ENCODE data around the gene MGLL.

The MGLL gene

DNA sequence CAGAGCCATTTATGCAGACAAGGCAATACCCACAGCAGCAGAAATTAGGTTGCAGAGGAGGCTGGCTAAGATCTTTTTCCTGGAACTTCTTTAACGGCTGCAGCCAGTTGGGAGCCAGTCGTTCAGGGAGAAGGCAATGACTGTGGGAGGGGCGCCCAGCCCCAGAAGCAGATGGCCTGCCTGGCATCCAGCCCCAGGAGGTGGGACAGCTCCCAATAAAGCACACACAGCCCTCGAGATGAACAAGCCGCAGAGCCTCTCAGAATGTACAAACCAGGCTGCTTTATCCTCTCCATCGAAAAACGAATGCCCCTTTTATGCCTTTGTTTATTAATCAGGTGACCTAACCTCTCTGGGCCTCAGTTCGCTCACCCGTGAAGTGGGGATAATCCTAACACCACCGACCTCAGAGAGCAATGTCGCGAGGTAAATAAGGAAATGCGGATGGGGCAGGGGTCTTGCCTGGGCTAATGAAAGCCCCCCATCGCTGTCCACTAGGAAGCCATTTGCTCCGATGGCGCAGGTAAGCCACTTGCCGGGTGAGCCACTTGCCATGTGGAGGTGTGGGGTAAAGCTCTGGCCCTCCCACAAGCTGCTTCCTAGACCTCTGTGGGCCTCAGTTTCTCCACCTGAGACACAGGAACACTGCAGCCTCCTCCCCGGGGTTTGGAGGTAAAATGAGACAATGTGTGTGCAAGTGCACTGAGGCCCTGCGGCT, 35.8 kb downstream of the MGLL start:
- H3K4me1 ChIP-seq = peaks cover 35 to 59% (median 51%) of the 10 kb centered on the region in 10 experiments
- no peak overlapping the region for H3K27ac ChIP-seq
- no peak overlapping the region for H3K4me3 ChIP-seq
- no peak for TF ChIP-seq Cebpa-rat (IDR thresholded peaks at IDR 0.05)
- H3K9me3 ChIP-seq (replicated peaks in 1 of 11) = no peaks in the 10 kb centered on the region
- H3K9ac ChIP-seq = no peak overlapping the region
- peaks cover 0 to 5% (median 0%) of the 10 kb centered on the region in 11 experiments; a peak in 1 of 22 replicates for H4K20me1 ChIP-seq
- H3K36me3 ChIP-seq = no peaks in the 10 kb centered on the region
- peak overlapping the region; percentile 51 to 91 (median 79); a peak in 18 of 22 replicates for H3K4me2 ChIP-seq
- H3K27me3 ChIP-seq = peaks cover 0 to 11% (median 0%) of the 10 kb centered on the region in 11 experiments; a peak in 3 of 22 replicates

DNA sequence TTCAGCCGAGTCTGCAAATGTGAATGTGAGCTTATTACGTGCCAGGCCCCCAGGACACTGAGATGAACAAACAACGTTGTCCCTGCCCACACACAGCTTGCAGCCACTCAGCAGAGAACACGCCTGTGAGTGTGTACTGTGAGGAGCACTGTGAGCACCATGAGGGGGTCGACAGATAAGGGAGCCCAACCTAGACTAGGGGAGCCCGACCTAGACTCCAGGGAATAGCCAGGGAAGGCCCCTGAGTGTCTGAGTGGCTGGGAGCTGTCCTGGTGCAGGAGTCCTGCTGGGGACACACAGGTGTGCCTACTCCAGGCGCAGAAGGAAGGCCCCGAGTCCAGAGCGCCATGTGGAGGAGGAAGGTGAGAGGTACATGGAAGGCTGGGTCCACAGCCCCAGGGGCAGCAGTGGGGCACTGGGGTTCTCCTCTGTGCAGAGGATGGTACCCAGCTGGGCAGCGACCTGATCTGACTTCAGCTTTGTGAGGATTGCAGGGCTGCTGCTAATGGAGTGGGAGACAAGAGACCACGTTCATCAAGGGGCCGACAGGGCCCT, 36.5 kb downstream of the MGLL start:
- peak overlapping the region in 1 of 11 experiments; percentile 30; a peak in 2 of 22 replicates for H3K9ac ChIP-seq
- no peak for TF ChIP-seq Cebpa-rat (IDR thresholded peaks at IDR 0.05)
- H3K27ac ChIP-seq = no peak overlapping the region
- no peak overlapping the region for H3K4me3 ChIP-seq
- peaks cover 28 to 51% (median 43%) of the 10 kb centered on the region in 10 experiments for H3K4me1 ChIP-seq
- peaks cover 0 to 11% (median 0%) of the 10 kb centered on the region in 11 experiments; a peak in 3 of 22 replicates for H3K27me3 ChIP-seq
- H4K20me1 ChIP-seq = peaks cover 0 to 5% (median 0%) of the 10 kb centered on the region in 11 experiments; a peak in 1 of 22 replicates
- H3K36me3 ChIP-seq = no peaks in the 10 kb centered on the region
- no peaks in the 10 kb centered on the region for H3K9me3 ChIP-seq (replicated peaks in 1 of 11)
- peak overlapping the region; percentile 51 to 91 (median 79) for H3K4me2 ChIP-seq

DNA sequence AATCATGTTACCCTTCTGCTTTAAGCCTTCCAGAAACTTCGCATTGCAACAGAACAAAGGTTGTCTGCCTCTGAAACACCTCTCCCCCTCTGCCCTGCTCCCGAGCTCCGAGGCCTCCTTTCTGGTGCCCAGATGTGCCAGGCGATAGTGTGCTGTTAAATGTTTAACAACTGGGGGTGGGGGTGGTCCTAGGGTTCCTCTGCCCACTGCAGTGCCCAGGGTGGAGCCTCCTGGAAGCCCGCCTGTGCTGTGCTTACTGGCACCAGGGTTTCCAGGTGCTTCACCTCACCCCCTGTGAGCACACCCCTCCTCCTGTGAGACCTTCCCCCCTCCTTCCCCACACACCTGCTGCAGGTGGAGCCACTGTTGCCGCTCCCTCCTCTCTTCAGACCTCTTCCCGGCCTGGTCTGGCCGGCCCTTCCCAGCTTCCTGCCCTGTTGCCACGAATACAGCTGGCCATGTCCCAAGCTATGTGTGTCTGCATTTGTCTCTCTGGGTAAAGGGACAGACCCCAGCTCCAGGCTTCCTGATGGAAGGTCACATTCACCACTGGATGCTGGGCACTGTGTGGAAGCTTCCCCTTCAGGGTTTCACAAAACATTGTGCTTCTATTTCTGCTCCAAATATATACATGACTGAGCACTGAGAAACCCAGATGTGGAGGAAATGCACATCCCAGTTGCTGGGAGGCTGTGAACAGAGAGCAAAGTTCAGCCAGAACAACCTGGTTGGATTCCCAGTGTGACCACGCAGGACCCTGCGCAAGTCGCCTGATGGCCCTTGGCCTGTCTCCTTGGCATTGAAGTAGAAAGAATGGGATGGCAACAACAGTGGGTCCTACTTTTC, 37.2 kb downstream of the MGLL start:
- Histone ChIP-seq H3K36me3 (no peaks in the 10 kb centered on the region), H3K9me3 (replicated peaks in 1 of 11) (no peaks in the 10 kb centered on the region), H3K4me1 (peaks cover 22 to 46% (median 37%) of the 10 kb centered on the region in 10 experiments), H4K20me1 (peaks cover 0 to 5% (median 0%) of the 10 kb centered on the region in 11 experiments; a peak in 1 of 22 replicates), H3K9ac (peak overlapping the region in 1 of 11 experiments; percentile 30; a peak in 2 of 22 replicates), H3K4me2 (peak overlapping the region; percentile 51 to 91 (median 79)), H3K4me3 (no peak overlapping the region; a peak in 1 of 20 replicates), H3K27ac (0 out of 22 replicates have a peak overlapping the region, but pooled peaks of 1 of the 11 experiments have one; percentile 2), H3K27me3 (peaks cover 0 to 11% (median 0%) of the 10 kb centered on the region in 11 experiments; a peak in 3 of 22 replicates)
- no peak for TF ChIP-seq Cebpa-rat (IDR thresholded peaks at IDR 0.05)

DNA sequence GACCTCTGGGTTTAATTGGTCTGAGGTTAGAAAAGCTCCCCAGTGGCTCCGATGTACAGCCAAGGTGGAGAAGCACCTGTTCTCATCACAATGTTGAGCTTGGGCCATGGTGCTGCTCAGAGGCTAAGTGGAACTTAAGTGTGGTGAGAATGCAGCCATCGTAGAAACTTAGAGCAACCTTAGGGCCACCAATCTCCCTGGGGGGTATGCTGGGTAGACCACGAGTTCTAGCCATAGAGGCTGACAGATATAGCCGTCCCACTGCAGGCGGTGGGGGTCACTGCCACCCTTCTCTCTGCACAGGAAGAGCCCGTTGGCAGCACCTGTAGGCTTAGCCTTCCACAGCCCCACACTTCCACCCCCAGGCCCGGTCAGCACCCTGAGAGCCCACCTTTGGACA, 38.0 kb downstream of the MGLL start:
- Histone ChIP-seq H4K20me1 (peaks cover 0 to 5% (median 0%) of the 10 kb centered on the region in 11 experiments; a peak in 1 of 22 replicates), H3K4me1 (peaks cover 29 to 52% (median 37%) of the 10 kb centered on the region in 10 experiments), H3K4me3 (no peak overlapping the region), H3K9me3 (replicated peaks in 1 of 11) (no peaks in the 10 kb centered on the region), H3K36me3 (no peaks in the 10 kb centered on the region), H3K9ac (no peak overlapping the region), H3K4me2 (peak overlapping the region; percentile 51 to 91 (median 79); a peak in 21 of 22 replicates), H3K27ac (no peak overlapping the region), H3K27me3 (peaks cover 0 to 11% (median 0%) of the 10 kb centered on the region in 11 experiments; a peak in 3 of 22 replicates)
- no peak for TF ChIP-seq Cebpa-rat (IDR thresholded peaks at IDR 0.05)

DNA sequence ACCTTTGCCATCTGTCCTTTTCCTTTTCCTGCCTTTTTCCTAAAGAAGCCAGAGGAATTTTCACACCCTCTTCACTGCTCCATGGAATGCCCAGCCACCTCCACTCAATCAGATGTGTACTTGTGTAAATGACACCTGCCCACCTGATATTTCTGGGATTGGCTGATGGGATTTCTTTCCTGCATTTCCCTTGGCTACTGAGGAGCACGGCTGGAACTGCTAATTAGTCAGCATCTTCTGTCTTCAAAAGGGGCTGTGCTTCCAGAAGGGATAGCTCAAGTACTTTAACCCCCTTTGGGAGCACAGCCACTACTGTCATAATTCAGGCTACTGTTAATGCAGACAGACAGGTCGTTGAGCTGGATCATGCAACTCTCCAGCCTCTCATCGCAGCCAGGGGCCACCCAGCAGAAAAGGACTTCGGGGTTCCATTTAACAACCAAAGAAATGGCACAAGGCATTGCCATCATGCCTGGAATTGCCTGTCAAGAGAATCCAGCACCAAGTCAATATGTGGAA, 38.6 kb downstream of the MGLL start:
- H3K27me3 ChIP-seq = peaks cover 0 to 11% (median 0%) of the 10 kb centered on the region in 11 experiments; a peak in 3 of 22 replicates
- H3K4me1 ChIP-seq = peaks cover 31 to 52% (median 37%) of the 10 kb centered on the region in 10 experiments
- H3K4me2 ChIP-seq = peak overlapping the region in 9 of 11 experiments; percentile 52 to 91 (median 83); a peak in 18 of 22 replicates
- H3K9ac ChIP-seq = no peak overlapping the region
- TF ChIP-seq Cebpa-rat (IDR thresholded peaks at IDR 0.05) = no peak
- H3K4me3 ChIP-seq = no peak overlapping the region
- H4K20me1 ChIP-seq = peaks cover 0 to 5% (median 0%) of the 10 kb centered on the region in 11 experiments; a peak in 1 of 22 replicates
- no peaks in the 10 kb centered on the region for H3K36me3 ChIP-seq
- no peaks in the 10 kb centered on the region for H3K9me3 ChIP-seq (replicated peaks in 1 of 11)
- H3K27ac ChIP-seq = no peak overlapping the region

DNA sequence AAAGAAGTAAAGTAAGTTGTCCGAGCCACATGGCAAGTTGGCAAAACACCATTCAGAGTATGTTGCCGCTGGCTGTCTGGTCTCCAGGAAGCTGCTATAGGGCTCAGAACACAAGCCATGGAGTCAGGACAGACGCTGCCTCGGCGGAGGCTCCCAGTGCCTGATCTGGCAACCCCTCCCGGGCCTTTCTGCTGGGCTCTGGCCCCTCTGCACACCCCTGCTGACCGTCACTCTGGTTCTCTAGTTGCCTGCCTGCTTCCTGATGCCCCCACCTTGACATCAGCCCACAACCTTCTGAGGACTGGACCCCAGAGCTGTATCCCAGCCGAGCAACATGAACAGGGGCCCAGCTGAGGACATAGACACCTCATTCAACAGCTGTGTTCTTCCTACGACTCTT, 39.1 kb downstream of the MGLL start:
- H3K36me3 ChIP-seq = no peaks in the 10 kb centered on the region
- no peak overlapping the region for H3K4me3 ChIP-seq
- H3K9ac ChIP-seq = no peak overlapping the region
- H3K4me1 ChIP-seq = peaks cover 31 to 52% (median 37%) of the 10 kb centered on the region in 10 experiments
- H3K27me3 ChIP-seq = peaks cover 0 to 11% (median 0%) of the 10 kb centered on the region in 11 experiments; a peak in 3 of 22 replicates
- H3K9me3 ChIP-seq (replicated peaks in 1 of 11) = no peaks in the 10 kb centered on the region
- peak overlapping the region in 4 of 11 experiments; percentile 83 to 91 (median 85); a peak in 4 of 22 replicates for H3K4me2 ChIP-seq
- no peak for TF ChIP-seq Cebpa-rat (IDR thresholded peaks at IDR 0.05)
- H3K27ac ChIP-seq = no peak overlapping the region
- H4K20me1 ChIP-seq = peaks cover 0 to 5% (median 0%) of the 10 kb centered on the region in 11 experiments; a peak in 1 of 22 replicates

DNA sequence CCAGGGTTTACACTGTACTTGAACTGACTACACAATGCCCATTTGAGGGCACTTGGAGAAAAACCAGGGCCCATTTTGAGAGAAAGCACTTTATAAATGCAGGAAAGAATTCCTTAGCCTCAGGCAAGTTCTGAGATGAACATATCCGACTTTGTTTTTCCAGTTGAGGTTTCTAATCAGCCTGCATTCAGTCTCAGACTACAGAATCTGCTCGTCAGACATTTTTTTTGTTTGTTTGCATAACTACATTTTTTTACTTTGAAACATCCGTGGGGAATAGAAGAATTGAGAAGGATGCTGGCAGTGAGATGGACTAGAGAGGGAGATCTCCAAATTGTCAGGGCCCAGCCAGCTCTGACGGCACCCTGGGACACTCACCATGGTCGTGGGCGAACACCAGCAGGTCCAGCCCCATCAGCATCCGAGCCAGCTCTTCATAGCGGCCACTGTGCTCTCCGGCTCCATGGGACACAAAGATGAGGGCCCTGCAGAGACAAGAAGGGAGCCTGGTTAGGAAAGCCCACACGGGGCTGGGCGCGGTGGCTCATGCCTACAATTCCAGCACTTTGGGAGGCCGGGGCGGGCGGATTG, 40.8 kb downstream of the MGLL start:
- H3K4me3 ChIP-seq = no peak overlapping the region
- no peak overlapping the region for H3K27ac ChIP-seq
- H3K9ac ChIP-seq = no peak overlapping the region
- H3K36me3 ChIP-seq = no peaks in the 10 kb centered on the region
- no peaks in the 10 kb centered on the region for H4K20me1 ChIP-seq
- TF ChIP-seq Cebpa-rat (IDR thresholded peaks at IDR 0.05) = no peak
- H3K4me1 ChIP-seq = peaks cover 32 to 44% (median 37%) of the 10 kb centered on the region in 10 experiments
- H3K4me2 ChIP-seq = no peak overlapping the region
- H3K9me3 ChIP-seq (replicated peaks in 1 of 11) = peaks cover 8 to 14% (median 11%) of the 10 kb centered on the region in 11 experiments; a peak in 21 of 22 replicates
- peaks cover 0 to 11% (median 0%) of the 10 kb centered on the region in 11 experiments; a peak in 3 of 22 replicates for H3K27me3 ChIP-seq
